NCI-H526 (cell line): Measurements from ENCODE around the gene TMEM132E.
A peak's percentile ranks its signal among the peaks of the same experiment; 100 is the strongest.

Source experiments
- DNase-seq, 2 experiments: peaks; one replicate each; lab custom pipeline; 2025; lab: John Stamatoyannopoulos, UW

TMEM132E gene

GRCh38 chr17:34569591-34569990 is 9.8 kb upstream of the TMEM132E start:
- DNase-seq, result no peak

GRCh38 chr17:34570506-34570905 is 8.9 kb upstream of the TMEM132E start:
- DNase-seq, result no peak

- no peak for DNase-seq
Measured at GRCh38 chr17:34571428-34572130, 7.8 kb upstream of the TMEM132E start.

GRCh38 chr17:34572483-34572882 is 6.9 kb upstream of the TMEM132E start:
- DNase-seq, result no peak

GRCh38 chr17:34575182-34575581 is 4.2 kb upstream of the TMEM132E start:
- DNase-seq, result no peak

- no peak for DNase-seq
Measured at GRCh38 chr17:34578016-34578415, 1.4 kb upstream of the TMEM132E start.

- peak in 1 of 2 experiments; percentile 33 for DNase-seq
Measured at GRCh38 chr17:34578656-34579016, 746 bp upstream of the TMEM132E start.

- peak; percentile 23 to 61 for DNase-seq
Measured at GRCh38 chr17:34579979-34580684, 750 bp downstream of the TMEM132E start.

GRCh38 chr17:34580685-34581445 is 1.5 kb downstream of the TMEM132E start:
- peak in 1 of 2 experiments; percentile 60 for DNase-seq

GRCh38 chr17:34581446-34582184 is 2.2 kb downstream of the TMEM132E start:
- peak in 1 of 2 experiments; percentile 60 for DNase-seq

GRCh38 chr17:34582185-34582900 is 3.0 kb downstream of the TMEM132E start:
- no peak for DNase-seq

GRCh38 chr17:34582901-34583245 is 3.5 kb downstream of the TMEM132E start:
- DNase-seq, result no peak

- peak in 1 of 2 experiments; percentile 68 for DNase-seq
Measured at GRCh38 chr17:34584805-34585416, 5.5 kb downstream of the TMEM132E start.

- DNase-seq, result no peak
Measured at GRCh38 chr17:34586346-34586846, 7.0 kb downstream of the TMEM132E start.

GRCh38 chr17:34588266-34588665 is 8.9 kb downstream of the TMEM132E start:
- DNase-seq, result no peak

GRCh38 chr17:34589120-34589965 is 10.0 kb downstream of the TMEM132E start:
- DNase-seq, result no peak

- no peak for DNase-seq
Measured at GRCh38 chr17:34592002-34592401, 12.6 kb downstream of the TMEM132E start.

GRCh38 chr17:34596920-34597319 is 17.5 kb downstream of the TMEM132E start:
- DNase-seq, result no peak

GRCh38 chr17:34598161-34598776 is 18.9 kb downstream of the TMEM132E start:
- peak; percentile 28 to 74 for DNase-seq
